Hepatocyte (in vitro differentiated cells): ENCODE measurements around the gene PCLO. TPM values are rescaled to one million over a fixed set of nuclear protein-coding genes. Genes with fewer than 3 reads are reported as not detected.
"Not testable (repeated sequence)": the region's sequence is repeated elsewhere in the genome, so short reads cannot be mapped to it uniquely, and the experiment has no call there.

ENCODE experiments used
- DNase-seq: peaks from one replicate; pipeline ENCODE4 v3.0.0-alpha.2; 2016; ENCODE audit warnings: low spot score
- H2AFZ ChIP-seq: fragments of 200-600 bp; sonication (generic); 2 replicates; pipeline ENCODE4 v1.6.0; 2016; ENCODE audit warnings: antibody characterized with exemption, mild to moderate bottlenecking
- H3K27ac ChIP-seq: fragments of 200-600 bp; sonication (generic); 2 replicates; pipeline ENCODE4 v1.5.1; 2016; ENCODE audit warnings: mild to moderate bottlenecking
- H3K27me3 ChIP-seq: fragments of 200-600 bp; sonication (generic); 2 replicates; pipeline ENCODE4 v1.6.1; 2016
- H3K36me3 ChIP-seq: fragments of 200-600 bp; sonication (generic); replicated peaks from 2 replicates; pipeline ENCODE4 v1.5.1; 2016; ENCODE audit warnings: low read depth; ENCODE audit not compliant: insufficient read depth
- H3K4me1 ChIP-seq: fragments of 200-600 bp; sonication (generic); 2 replicates; pipeline ENCODE4 v1.5.1; 2016; ENCODE audit warnings: mild to moderate bottlenecking, moderate library complexity; ENCODE audit not compliant: insufficient read depth
- H3K4me2 ChIP-seq: fragments of 200-600 bp; sonication (generic); 2 replicates; pipeline ENCODE4 v1.6.0; 2016
- H3K4me3 ChIP-seq: fragments of 200-600 bp; sonication (generic); 2 replicates; pipeline ENCODE4 v1.5.1; 2016; ENCODE audit warnings: mild to moderate bottlenecking
- H3K79me2 ChIP-seq: fragments of 200-600 bp; sonication (generic); 2 replicates; pipeline ENCODE4 v1.6.0; 2017; ENCODE audit warnings: mild to moderate bottlenecking
- H3K9me2 ChIP-seq: fragments of 200-600 bp; sonication (generic); replicated peaks from 2 replicates; pipeline ENCODE4 v1.6.0; 2017; ENCODE audit warnings: mild to moderate bottlenecking; ENCODE audit not compliant: insufficient read depth
- H3K9me3 ChIP-seq: fragments of 200-600 bp; sonication (generic); 2 replicates; pipeline ENCODE4 v1.5.1; 2016; ENCODE audit warnings: low read depth, mild to moderate bottlenecking
- H4K20me1 ChIP-seq: fragments of 200-600 bp; sonication (generic); 2 replicates; pipeline ENCODE4 v1.6.0; 2016; ENCODE audit warnings: mild to moderate bottlenecking; ENCODE audit not compliant: insufficient read depth, poor library complexity, severe bottlenecking
- EZH2 ChIP-seq: fragments of 200-600 bp; sonication (generic); IDR thresholded peaks from 2 replicates; pipeline ENCODE4 v1.6.1; 2016; ENCODE audit warnings: antibody characterized with exemption, mild to moderate bottlenecking, borderline replicate concordance
- EZH2phosphoT487 ChIP-seq: fragments of 200-600 bp; sonication (generic); IDR thresholded peaks from one replicate; pipeline ENCODE4 v1.6.1; 2018; ENCODE audit warnings: antibody characterized with exemption, mild to moderate bottlenecking, low read depth, moderate library complexity; ENCODE audit not compliant: unreplicated experiment, severe bottlenecking
- WGBS: methylation state at CpG from one replicate; pipeline ENCODE4 v1.1.6; 2016; ENCODE audit warnings: low lambda C conversion rate; ENCODE audit errors: missing lambda C conversion rate; 5-methylcytosine and 5-hydroxymethylcytosine counted together
- polyA plus RNA-seq: library from polyadenylated mRNA; unstranded; fragments of >200 nt; fragmentation: Nextera tagmentation; extraction: Ambion mirVana; gene quantifications from 2 replicates; pipeline ENCODE4 v1.2.1, GENCODE V29; 2016
- total RNA-seq: library from RNA; depleted of rRNA; stranded (reverse); fragments of >200 nt; gene quantifications from 2 replicates; pipeline ENCODE4 v1.2.3, GENCODE V29; 2014
- TF ChIP-seq, protein P1 (sequence below): fragments of 200-600 bp; sonication (generic); IDR thresholded peaks from 2 replicates; pipeline ENCODE4 v1.5.1; 2016; ENCODE audit warnings: antibody characterized with exemption, mild to moderate bottlenecking; ENCODE audit not compliant: poor library complexity

The PCLO gene
- total and polyA plus RNA-seq, 2 experiments from 2014 or later, result 1.3 to 8.1 TPM

DNA sequence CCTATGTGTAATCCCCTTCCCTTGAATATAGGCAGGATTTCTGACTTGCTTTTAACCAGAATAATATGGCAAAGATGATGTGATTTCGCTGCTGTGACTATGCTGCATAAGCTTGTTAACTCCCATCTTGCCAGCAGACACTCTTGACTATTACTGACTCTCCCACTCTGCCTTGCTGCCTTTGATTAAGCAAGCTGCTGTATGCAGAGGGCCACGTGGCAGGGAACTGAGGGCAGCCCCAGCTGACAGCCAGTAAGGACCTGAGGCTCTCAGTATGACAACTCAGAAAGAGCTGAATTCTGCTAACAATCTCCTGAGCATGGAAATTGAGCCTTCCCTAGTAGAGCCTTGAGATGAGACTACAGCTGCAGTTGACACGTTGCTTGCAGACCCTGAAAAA, 439.7 kb downstream of the PCLO start:
- Histone ChIP-seq H3K79me2 (no peaks in the 10 kb centered on the region), H3K9me2 (no peaks in the 10 kb centered on the region), H3K9me3 (no peaks in the 10 kb centered on the region), H2AFZ (peak overlapping the region; percentile 29), H3K27me3 (no peaks in the 10 kb centered on the region), H3K4me3 (no peak overlapping the region), H3K4me2 (no peak overlapping the region), H4K20me1 (no peaks in the 10 kb centered on the region), H3K4me1 (no peaks in the 10 kb centered on the region), H3K27ac (no peak overlapping the region), H3K36me3 (no peaks in the 10 kb centered on the region)
- WGBS, result 61% methylated on average over 3 of the region's 3 CpGs
- no peak for TF ChIP-seq EZH2phosphoT487
- TF ChIP-seq, protein P1, sequence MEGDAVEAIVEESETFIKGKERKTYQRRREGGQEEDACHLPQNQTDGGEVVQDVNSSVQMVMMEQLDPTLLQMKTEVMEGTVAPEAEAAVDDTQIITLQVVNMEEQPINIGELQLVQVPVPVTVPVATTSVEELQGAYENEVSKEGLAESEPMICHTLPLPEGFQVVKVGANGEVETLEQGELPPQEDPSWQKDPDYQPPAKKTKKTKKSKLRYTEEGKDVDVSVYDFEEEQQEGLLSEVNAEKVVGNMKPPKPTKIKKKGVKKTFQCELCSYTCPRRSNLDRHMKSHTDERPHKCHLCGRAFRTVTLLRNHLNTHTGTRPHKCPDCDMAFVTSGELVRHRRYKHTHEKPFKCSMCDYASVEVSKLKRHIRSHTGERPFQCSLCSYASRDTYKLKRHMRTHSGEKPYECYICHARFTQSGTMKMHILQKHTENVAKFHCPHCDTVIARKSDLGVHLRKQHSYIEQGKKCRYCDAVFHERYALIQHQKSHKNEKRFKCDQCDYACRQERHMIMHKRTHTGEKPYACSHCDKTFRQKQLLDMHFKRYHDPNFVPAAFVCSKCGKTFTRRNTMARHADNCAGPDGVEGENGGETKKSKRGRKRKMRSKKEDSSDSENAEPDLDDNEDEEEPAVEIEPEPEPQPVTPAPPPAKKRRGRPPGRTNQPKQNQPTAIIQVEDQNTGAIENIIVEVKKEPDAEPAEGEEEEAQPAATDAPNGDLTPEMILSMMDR, result no peak
- no peak for TF ChIP-seq EZH2
- no peak for DNase-seq

DNA sequence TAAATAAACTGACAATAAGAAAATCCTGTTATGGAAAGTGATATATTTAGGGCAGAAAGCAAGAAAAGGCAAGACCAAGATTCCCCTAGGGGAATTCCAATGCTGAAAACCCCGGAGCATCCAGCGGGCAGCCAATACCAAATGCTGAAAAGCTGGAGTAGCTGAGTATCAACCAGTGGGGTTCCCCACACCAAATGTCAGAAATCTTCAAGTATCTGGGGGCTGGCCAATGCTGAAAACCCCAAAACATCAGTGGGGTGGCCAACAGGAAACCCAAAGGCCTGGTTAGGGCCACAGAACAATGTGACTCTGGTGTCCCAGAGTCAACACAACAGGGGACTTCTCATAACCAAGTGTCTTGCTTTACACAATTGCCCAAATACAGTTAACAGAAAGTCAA, 447.3 kb downstream of the PCLO start:
- H3K4me1 ChIP-seq, result no peaks in the 10 kb centered on the region
- WGBS, result 75% methylated on average over 2 of the region's 2 CpGs

DNA sequence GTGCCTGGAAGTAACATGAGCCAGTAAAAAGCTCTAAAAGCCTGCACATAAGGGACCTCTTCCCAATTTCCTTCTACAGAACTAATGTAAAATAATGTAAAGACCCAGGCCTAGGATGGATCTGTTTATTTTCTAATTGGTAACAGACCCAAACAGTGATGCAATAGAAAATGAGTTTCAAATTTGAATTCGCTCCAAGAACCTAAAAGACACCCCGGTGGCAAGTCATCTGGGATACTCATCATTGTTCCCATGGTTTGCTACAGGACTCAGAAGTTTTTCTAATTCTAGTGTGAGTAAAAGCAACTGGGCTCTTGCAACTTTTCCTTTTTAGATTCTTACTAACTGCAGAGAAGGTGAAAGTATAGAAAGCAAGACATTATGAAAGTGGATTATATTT, 447.8 kb downstream of the PCLO start:
- Histone ChIP-seq H2AFZ (no peak overlapping the region), H3K9me3 (no peaks in the 10 kb centered on the region), H3K27me3 (no peaks in the 10 kb centered on the region), H3K36me3 (no peaks in the 10 kb centered on the region), H3K4me3 (no peak overlapping the region), H3K27ac (peak overlapping the region; percentile 51), H3K4me2 (no peak overlapping the region), H3K9me2 (no peaks in the 10 kb centered on the region), H3K79me2 (no peaks in the 10 kb centered on the region), H3K4me1 (no peaks in the 10 kb centered on the region), H4K20me1 (no peaks in the 10 kb centered on the region)
- WGBS, result 58% methylated on average over 2 of the region's 2 CpGs
- no peak for TF ChIP-seq EZH2
- TF ChIP-seq, protein P1, result no peak
- no peak for DNase-seq

More for the DNA sequence above, 447.3 kb downstream of the PCLO start:
- no peak for DNase-seq
- Histone ChIP-seq H3K36me3 (no peaks in the 10 kb centered on the region), H3K27ac (peak overlapping the region; percentile 51), H4K20me1 (no peaks in the 10 kb centered on the region), H3K4me2 (no peak overlapping the region), H3K4me3 (no peak overlapping the region), H3K9me2 (no peaks in the 10 kb centered on the region), H3K9me3 (no peaks in the 10 kb centered on the region), H3K27me3 (no peaks in the 10 kb centered on the region), H3K79me2 (no peaks in the 10 kb centered on the region), H2AFZ (no peak overlapping the region)
- no peak for TF ChIP-seq EZH2
- TF ChIP-seq, protein P1, result no peak
- no peak for TF ChIP-seq EZH2phosphoT487

DNA sequence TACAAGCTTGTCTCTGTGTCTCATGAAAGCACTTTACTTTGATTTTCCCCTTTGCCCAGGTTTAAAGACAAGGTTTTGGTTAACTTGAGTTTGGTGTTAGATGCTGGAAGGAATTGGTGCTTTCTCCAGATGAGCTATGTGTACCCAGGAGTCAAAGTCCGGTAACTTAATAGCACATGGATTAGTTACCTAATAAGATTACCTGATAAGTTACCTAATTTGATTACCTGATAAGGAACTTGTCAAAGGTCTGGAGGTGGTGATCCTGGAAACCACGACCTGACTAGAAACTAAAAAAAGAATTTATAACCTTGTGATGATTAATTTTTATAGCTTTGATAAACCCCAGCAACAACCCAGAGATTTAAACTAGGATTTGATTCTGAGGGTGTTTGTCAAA, 449.2 kb downstream of the PCLO start:
- Histone ChIP-seq H3K4me3 (no peak overlapping the region), H2AFZ (no peak overlapping the region), H3K9me2 (no peaks in the 10 kb centered on the region), H3K4me2 (no peak overlapping the region), H3K4me1 (no peaks in the 10 kb centered on the region), H3K36me3 (no peaks in the 10 kb centered on the region), H3K27me3 (no peaks in the 10 kb centered on the region), H3K27ac (peak overlapping the region; percentile 57), H3K9me3 (no peaks in the 10 kb centered on the region), H3K79me2 (no peaks in the 10 kb centered on the region), H4K20me1 (no peaks in the 10 kb centered on the region)
- TF ChIP-seq EZH2phosphoT487 (no peak), EZH2 (no peak)
- TF ChIP-seq, protein P1, result no peak
- 30% methylated on average over 2 of the region's 2 CpGs for whole genome bisulfite sequencing
- DNase-seq, result no peak

DNA sequence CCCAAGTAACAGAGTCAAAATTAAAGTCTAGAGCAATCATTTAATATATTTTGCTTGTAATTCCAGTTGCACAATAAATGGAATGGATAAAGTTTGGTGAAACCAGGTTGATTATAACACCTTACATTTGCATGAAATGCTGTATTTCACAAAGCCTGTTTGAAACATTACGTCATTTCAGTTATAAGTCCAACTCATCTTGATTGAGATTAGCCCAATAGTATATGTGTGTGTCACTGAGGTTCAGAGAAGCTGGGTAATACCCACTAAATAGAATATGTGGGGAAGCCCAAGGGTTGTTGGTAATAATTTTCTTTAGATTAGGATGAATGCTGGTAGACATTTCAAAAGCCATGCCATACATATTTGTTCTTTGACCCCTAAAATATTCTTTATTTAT, 456.3 kb downstream of the PCLO start:
- H3K4me3 ChIP-seq, H4K20me1 ChIP-seq, H3K4me2 ChIP-seq, DNase-seq, H3K27me3 ChIP-seq, H3K27ac ChIP-seq, H3K4me1 ChIP-seq, H3K79me2 ChIP-seq, H3K9me2 ChIP-seq, H3K9me3 ChIP-seq, H2AFZ ChIP-seq, H3K36me3 ChIP-seq: not testable (repeated sequence)
- WGBS, result 100% methylated on average over 1 of the region's 1 CpG
